Liver (tissue), 9 donors: ENCODE measurements around the gene SAMD7. TPM values are rescaled to one million over a fixed set of nuclear protein-coding genes. Genes with fewer than 3 reads are reported as not detected.

ENCODE experiments used
- DNase-seq: peaks from one replicate; pipeline ENCODE4 v3.0.0-alpha.2; 2017; ENCODE audit warnings: low spot score
- H3K27ac ChIP-seq, 2 donors: one replicate each; pipeline ENCODE4 v1.7.0; 2013; ENCODE audit warnings: inconsistent platforms in 2 of 2, low read length in 2 of 2, control low read depth in 1 of 2, low read depth in 1 of 2, mild to moderate bottlenecking in 1 of 2
- H3K27me3 ChIP-seq, 4 donors: one replicate each; pipeline versions ENCODE4 v1.6.1 to v1.7.0; 2013; ENCODE audit warnings: low read length in 3 of 4, inconsistent platforms in 1 of 4, mild to moderate bottlenecking in 1 of 4, moderate library complexity in 1 of 4; ENCODE audit not compliant: control insufficient read depth in 4 of 4, insufficient read depth in 4 of 4
- H3K36me3 ChIP-seq, 4 donors: one replicate each; pipeline versions ENCODE4 v1.6.1 to v1.7.0; 2013; ENCODE audit warnings: low read length in 3 of 4, mild to moderate bottlenecking in 3 of 4, low read depth in 1 of 4, moderate library complexity in 1 of 4; ENCODE audit not compliant: control insufficient read depth in 4 of 4, insufficient read depth in 3 of 4
- H3K4me1 ChIP-seq, 4 donors: one replicate each; pipeline versions ENCODE4 v1.6.1 to v1.7.0; 2013; ENCODE audit warnings: low read length in 3 of 4, mild to moderate bottlenecking in 3 of 4, moderate library complexity in 1 of 4; ENCODE audit not compliant: control insufficient read depth in 4 of 4, insufficient read depth in 4 of 4
- H3K4me3 ChIP-seq, 3 donors: one replicate each; pipeline versions ENCODE4 v1.6.1 to v1.7.0; 2013; ENCODE audit warnings: low read length in 3 of 3, control low read depth in 1 of 3, low read depth in 1 of 3, mild to moderate bottlenecking in 1 of 3
- H3K9ac ChIP-seq, 2 donors: one replicate each; pipeline ENCODE4 v1.7.0; 2013; ENCODE audit warnings: low read length in 2 of 2, mild to moderate bottlenecking in 2 of 2, moderate library complexity in 2 of 2, control low read depth in 1 of 2, low read depth in 1 of 2
- H3K9me3 ChIP-seq, 4 donors: one replicate each; pipeline versions ENCODE4 v1.6.1 to v1.7.0; 2013; ENCODE audit warnings: low read length in 3 of 4; ENCODE audit not compliant: control insufficient read depth in 4 of 4
- EGR1 ChIP-seq, 2 donors: IDR thresholded peaks; 2 replicates each; pipeline ENCODE4 v1.6.1; 2016 to 2018; ENCODE audit warnings: antibody characterized with exemption in 2 of 2, low read depth in 2 of 2
- FOXA1 ChIP-seq: IDR thresholded peaks from 2 replicates; pipeline ENCODE4 v1.6.1; 2016; ENCODE audit warnings: antibody characterized with exemption
- FOXA2 ChIP-seq: IDR thresholded peaks from 2 replicates; pipeline ENCODE4 v1.6.1; 2016; ENCODE audit warnings: antibody characterized with exemption
- GABPA ChIP-seq, 2 donors: IDR thresholded peaks in 1 of 2; conservative IDR thresholded peaks in 1 of 2; 2 replicates each; pipeline ENCODE4 v1.6.1; 2016; ENCODE audit warnings: antibody characterized with exemption in 2 of 2, mild to moderate bottlenecking in 1 of 2, moderate library complexity in 1 of 2
- HNF4A ChIP-seq, 2 donors: conservative IDR thresholded peaks; 2 replicates each; pipeline ENCODE4 v1.6.1; 2016; ENCODE audit warnings: antibody characterized with exemption in 2 of 2, mild to moderate bottlenecking in 2 of 2
- HNF4G ChIP-seq: IDR thresholded peaks from 2 replicates; pipeline ENCODE4 v1.6.1; 2016; ENCODE audit warnings: antibody characterized with exemption
- JUND ChIP-seq, 2 donors: IDR thresholded peaks; 2 replicates each; pipeline ENCODE4 v1.6.1; 2016; ENCODE audit warnings: antibody characterized with exemption in 2 of 2
- NR2F2 ChIP-seq: IDR thresholded peaks from 2 replicates; pipeline ENCODE4 v1.6.1; 2016; ENCODE audit warnings: antibody characterized with exemption
- RAD21 ChIP-seq, 2 donors: IDR thresholded peaks; 2 replicates each; pipeline ENCODE4 v1.6.1; 2016; ENCODE audit warnings: antibody characterized with exemption in 2 of 2, mild to moderate bottlenecking in 2 of 2
- REST ChIP-seq: IDR thresholded peaks from 2 replicates; pipeline ENCODE4 v1.6.1; 2016; ENCODE audit warnings: antibody characterized with exemption, mild to moderate bottlenecking
- RXRA ChIP-seq, 2 donors: IDR thresholded peaks; 2 replicates each; pipeline ENCODE4 v1.6.1; 2017 to 2018; ENCODE audit warnings: antibody characterized with exemption in 2 of 2, mild to moderate bottlenecking in 1 of 2
- TAF1 ChIP-seq: conservative IDR thresholded peaks from 2 replicates; pipeline ENCODE4 v1.6.1; 2016; ENCODE audit warnings: antibody characterized with exemption, mild to moderate bottlenecking
- YY1 ChIP-seq: IDR thresholded peaks from 2 replicates; pipeline ENCODE4 v1.6.1; 2016; ENCODE audit warnings: antibody characterized with exemption, mild to moderate bottlenecking
- ZBTB33 ChIP-seq: IDR thresholded peaks from 2 replicates; pipeline ENCODE4 v1.6.1; 2016; ENCODE audit warnings: antibody characterized with exemption
- WGBS: extraction: QIAGEN DNeasy Blood & Tissue Kit; methylation state at CpG from one replicate; pipeline ENCODE4 v1.1.7; 2013; 5-methylcytosine and 5-hydroxymethylcytosine counted together
- polyA plus RNA-seq, 2 donors: library from polyadenylated mRNA; stranded (reverse) in 1 of 2; unstranded in 1 of 2; fragments of 200-250 nt in 1 of 2; fragments of >200 nt in 1 of 2; fragmentation: Nextera tagmentation in 1 of 2; extraction: Ambion mirVana in 1 of 2; gene quantifications; one replicate each; pipeline versions ENCODE4 v1.2.1 to v1.2.3, GENCODE V29; 2013 to 2015
- total RNA-seq, 2 donors: library from RNA; depleted of rRNA; stranded (reverse); fragments of >200 nt; gene quantifications; one replicate each; pipeline ENCODE4 v1.2.3, GENCODE V29; 2014
- TF ChIP-seq, protein P1 (sequence below): IDR thresholded peaks from 2 replicates; pipeline ENCODE4 v1.6.1; 2016; ENCODE audit warnings: antibody characterized with exemption
- TF ChIP-seq, protein P2 (sequence below): fragments of 150-350 bp; IDR thresholded peaks from 2 replicates; pipeline ENCODE4 v1.5.1; 2017; ENCODE audit warnings: improper control_type of control experiment, low read depth, low read length; ENCODE audit not compliant: missing input control
- donor health status: healthy.
- donor health status: healthy.
- donor health status: healthy.
- donor health status: healthy.
- donor health status: healthy.

The SAMD7 gene
- total and polyA plus RNA-seq, 4 donors, result not detected

- DNase-seq, result no peak
- TF ChIP-seq EGR1 (IDR thresholded peaks at IDR 0.05; ENCODE audit: low read depth in 2 of 2), result no peak
- no peak for TF ChIP-seq RXRA (IDR thresholded peaks at IDR 0.05)
- no peak for TF ChIP-seq TAF1
- no peak overlapping the region for H3K27ac ChIP-seq
- H3K27me3 ChIP-seq, result no peaks in the 10 kb centered on the region
- H3K4me1 ChIP-seq, result no peaks in the 10 kb centered on the region
- no peak overlapping the region for H3K4me3 ChIP-seq
- 87% methylated on average over 7 of the region's 7 CpGs for WGBS
- no peaks in the 10 kb centered on the region for H3K36me3 ChIP-seq
- no peaks in the 10 kb centered on the region for H3K9me3 ChIP-seq
- no peak overlapping the region for H3K9ac ChIP-seq
These were observed 19.5 kb upstream of the SAMD7 start for GRCh38 chr3:169891886-169892285.

GRCh38 chr3:169894110-169894509 is 17.3 kb upstream of the SAMD7 start:
- Histone ChIP-seq H3K27ac (no peak overlapping the region), H3K27me3 (no peaks in the 10 kb centered on the region), H3K36me3 (no peaks in the 10 kb centered on the region), H3K4me3 (no peak overlapping the region), H3K4me1 (no peaks in the 10 kb centered on the region), H3K9me3 (no peaks in the 10 kb centered on the region), H3K9ac (no peak overlapping the region)
- TF ChIP-seq GABPA (IDR thresholded peaks at IDR 0.05 in 1 of 2, conservative IDR thresholded peaks at IDR 0.05 in 1 of 2) (no peak), HNF4A (conservative IDR thresholded peaks at IDR 0.05) (no peak), HNF4G (no peak), FOXA1 (no peak), ZBTB33 (no peak), NR2F2 (no peak), RAD21 (IDR thresholded peaks at IDR 0.05) (no peak), EGR1 (IDR thresholded peaks at IDR 0.05; ENCODE audit: low read depth in 2 of 2) (no peak), JUND (IDR thresholded peaks at IDR 0.05) (no peak), REST (no peak), YY1 (no peak), RXRA (IDR thresholded peaks at IDR 0.05) (no peak), FOXA2 (no peak)
- TF ChIP-seq, protein P1, sequence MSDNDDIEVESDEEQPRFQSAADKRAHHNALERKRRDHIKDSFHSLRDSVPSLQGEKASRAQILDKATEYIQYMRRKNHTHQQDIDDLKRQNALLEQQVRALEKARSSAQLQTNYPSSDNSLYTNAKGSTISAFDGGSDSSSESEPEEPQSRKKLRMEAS, result no peak
- TF ChIP-seq, protein P2, sequence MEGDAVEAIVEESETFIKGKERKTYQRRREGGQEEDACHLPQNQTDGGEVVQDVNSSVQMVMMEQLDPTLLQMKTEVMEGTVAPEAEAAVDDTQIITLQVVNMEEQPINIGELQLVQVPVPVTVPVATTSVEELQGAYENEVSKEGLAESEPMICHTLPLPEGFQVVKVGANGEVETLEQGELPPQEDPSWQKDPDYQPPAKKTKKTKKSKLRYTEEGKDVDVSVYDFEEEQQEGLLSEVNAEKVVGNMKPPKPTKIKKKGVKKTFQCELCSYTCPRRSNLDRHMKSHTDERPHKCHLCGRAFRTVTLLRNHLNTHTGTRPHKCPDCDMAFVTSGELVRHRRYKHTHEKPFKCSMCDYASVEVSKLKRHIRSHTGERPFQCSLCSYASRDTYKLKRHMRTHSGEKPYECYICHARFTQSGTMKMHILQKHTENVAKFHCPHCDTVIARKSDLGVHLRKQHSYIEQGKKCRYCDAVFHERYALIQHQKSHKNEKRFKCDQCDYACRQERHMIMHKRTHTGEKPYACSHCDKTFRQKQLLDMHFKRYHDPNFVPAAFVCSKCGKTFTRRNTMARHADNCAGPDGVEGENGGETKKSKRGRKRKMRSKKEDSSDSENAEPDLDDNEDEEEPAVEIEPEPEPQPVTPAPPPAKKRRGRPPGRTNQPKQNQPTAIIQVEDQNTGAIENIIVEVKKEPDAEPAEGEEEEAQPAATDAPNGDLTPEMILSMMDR, result no peak
- no peak for DNase-seq
- WGBS, result 73% methylated on average over 7 of the region's 7 CpGs
